Mesendoderm (in vitro differentiated cells): ENCODE measurements around the gene HOXA11.

ENCODE experiments used
- DNase-seq: peaks from one replicate; pipeline ENCODE4 v3.0.0; 2013
- H2AK5ac ChIP-seq: 2 replicates; pipeline ENCODE4 v1.6.1; 2013; ENCODE audit warnings: low read length, inconsistent platforms
- H2BK120ac ChIP-seq: 2 replicates; pipeline ENCODE4 v1.6.1; 2013; ENCODE audit warnings: low read depth, mild to moderate bottlenecking, low read length, moderate library complexity, mixed read lengths
- H2BK15ac ChIP-seq: replicated peaks from 2 replicates; pipeline ENCODE4 v1.6.1; 2013; ENCODE audit warnings: low read depth, mild to moderate bottlenecking, moderate library complexity
- H2BK5ac ChIP-seq: 2 replicates; pipeline ENCODE4 v1.6.1; 2013; ENCODE audit warnings: low read length, inconsistent platforms
- H3K18ac ChIP-seq: 2 replicates; pipeline ENCODE4 v1.6.1; 2013; ENCODE audit warnings: mild to moderate bottlenecking, low read length, mixed read lengths
- H3K23ac ChIP-seq: one replicate; pipeline ENCODE4 v1.6.1; 2013; ENCODE audit warnings: low read length
- H3K27ac ChIP-seq: 2 replicates; pipeline ENCODE4 v1.5.1; 2013; ENCODE audit warnings: low read depth, mild to moderate bottlenecking, inconsistent platforms, low read length, moderate library complexity
- H3K27me3 ChIP-seq: 2 replicates; pipeline ENCODE4 v1.6.1; 2013; ENCODE audit warnings: low read length, control low read depth, mild to moderate bottlenecking, inconsistent platforms; ENCODE audit not compliant: insufficient read depth, poor library complexity
- H3K36me3 ChIP-seq: 2 replicates; pipeline ENCODE4 v1.6.1; 2013; ENCODE audit warnings: low read length, inconsistent platforms; ENCODE audit not compliant: control insufficient read depth, insufficient read depth
- H3K4ac ChIP-seq: one replicate; pipeline ENCODE4 v1.6.1; 2013; ENCODE audit warnings: low read depth, mild to moderate bottlenecking, low read length, moderate library complexity
- H3K4me1 ChIP-seq: 2 replicates; pipeline ENCODE4 v1.6.1; 2013; ENCODE audit warnings: low read depth, low read length, inconsistent platforms; ENCODE audit not compliant: control insufficient read depth
- H3K4me2 ChIP-seq: 2 replicates; pipeline ENCODE4 v1.6.1; 2013; ENCODE audit warnings: low read length
- H3K4me3 ChIP-seq: 2 replicates; pipeline ENCODE4 v1.5.1; 2013; ENCODE audit warnings: mild to moderate bottlenecking, low read length
- H3K56ac ChIP-seq: one replicate; pipeline ENCODE4 v1.6.1; 2013; ENCODE audit warnings: low read length
- H3K79me1 ChIP-seq: 2 replicates; pipeline ENCODE4 v1.6.1; 2013; ENCODE audit warnings: low read length, inconsistent platforms
- H3K79me2 ChIP-seq: 2 replicates; pipeline ENCODE4 v1.6.1; 2013; ENCODE audit warnings: mild to moderate bottlenecking, low read length; ENCODE audit not compliant: control insufficient read depth, insufficient read depth
- H3K9ac ChIP-seq: 2 replicates; pipeline ENCODE4 v1.6.1; 2013; ENCODE audit warnings: low read length, inconsistent platforms
- H4K5ac ChIP-seq: one replicate; pipeline ENCODE4 v1.6.1; 2013; ENCODE audit warnings: low read length
- H4K8ac ChIP-seq: one replicate; pipeline ENCODE4 v1.6.1; 2013; ENCODE audit warnings: low read depth, mild to moderate bottlenecking, control low read depth, low read length, moderate library complexity
- WGBS: extraction: QIAGEN DNeasy Blood & Tissue Kit; methylation state at CpG from one replicate; pipeline ENCODE4 v1.1.7; 2013; ENCODE audit warnings: low lambda C conversion rate, missing lambda C conversion rate; ENCODE audit not compliant: insufficient coverage; ENCODE audit errors: extremely low coverage; 5-methylcytosine and 5-hydroxymethylcytosine counted together

Gene HOXA11

GRCh38 chr7:27137640-27138315, 47.3 kb downstream of the HOXA11 start:
- H3K4me1 ChIP-seq: no peaks in the 10 kb centered on the region
- H2BK5ac ChIP-seq: no peak overlapping the region
- no peak overlapping the region for H3K9ac ChIP-seq
- no peaks in the 10 kb centered on the region for H3K36me3 ChIP-seq
- no peak for DNase-seq
- no peaks in the 10 kb centered on the region for H3K79me2 ChIP-seq
- H3K56ac ChIP-seq: no peak overlapping the region
- H4K8ac ChIP-seq: no peak overlapping the region
- H4K5ac ChIP-seq: no peak overlapping the region
- H3K4me2 ChIP-seq: no peak overlapping the region
- no peak overlapping the region for H3K27ac ChIP-seq
- H3K4me3 ChIP-seq: no peak overlapping the region
- no peak overlapping the region for H3K18ac ChIP-seq
- no peak overlapping the region for H3K4ac ChIP-seq
- no CpG with 5 or more reads among the region's 2 CpGs for WGBS
- no peak overlapping the region for H2BK15ac ChIP-seq
- no peak overlapping the region for H2AK5ac ChIP-seq
- H3K23ac ChIP-seq: no peak overlapping the region
- no peak overlapping the region for H2BK120ac ChIP-seq
- peaks cover 96% of the 10 kb centered on the region for H3K27me3 ChIP-seq
- no peaks in the 10 kb centered on the region for H3K79me1 ChIP-seq

GRCh38 chr7:27134392-27134791, 50.6 kb downstream of the HOXA11 start:
- Histone ChIP-seq H3K56ac (no peak overlapping the region), H3K9ac (no peak overlapping the region), H2BK5ac (no peak overlapping the region), H3K23ac (no peak overlapping the region), H4K8ac (no peak overlapping the region), H3K4ac (no peak overlapping the region), H2BK120ac (no peak overlapping the region), H2BK15ac (no peak overlapping the region), H3K4me1 (no peaks in the 10 kb centered on the region), H3K36me3 (no peaks in the 10 kb centered on the region), H4K5ac (no peak overlapping the region), H3K79me2 (no peaks in the 10 kb centered on the region), H3K18ac (no peak overlapping the region), H3K27me3 (peaks cover 89% of the 10 kb centered on the region), H3K79me1 (no peaks in the 10 kb centered on the region), H3K27ac (no peak overlapping the region), H2AK5ac (no peak overlapping the region), H3K4me3 (no peak overlapping the region), H3K4me2 (no peak overlapping the region)
- no CpG with 5 or more reads among the region's 2 CpGs for WGBS
- no peak for DNase-seq

GRCh38 chr7:27133409-27134231, 51.4 kb downstream of the HOXA11 start:
- Histone ChIP-seq H4K5ac (no peak overlapping the region), H3K23ac (no peak overlapping the region), H3K9ac (no peak overlapping the region), H3K56ac (no peak overlapping the region), H3K79me2 (no peaks in the 10 kb centered on the region), H3K4me1 (no peaks in the 10 kb centered on the region), H3K27ac (no peak overlapping the region), H4K8ac (no peak overlapping the region), H3K79me1 (no peaks in the 10 kb centered on the region), H3K36me3 (no peaks in the 10 kb centered on the region), H3K4me2 (no peak overlapping the region), H3K4ac (no peak overlapping the region), H2BK120ac (no peak overlapping the region), H3K4me3 (no peak overlapping the region), H3K18ac (no peak overlapping the region), H2AK5ac (no peak overlapping the region), H2BK15ac (no peak overlapping the region), H2BK5ac (no peak overlapping the region), H3K27me3 (peaks cover 89% of the 10 kb centered on the region)
- DNase-seq: no peak
- WGBS: no CpG with 5 or more reads among the region's 18 CpGs

GRCh38 chr7:27132978-27133377, 52.1 kb downstream of the HOXA11 start:
- Histone ChIP-seq H3K79me2 (no peaks in the 10 kb centered on the region), H3K79me1 (no peaks in the 10 kb centered on the region), H4K5ac (no peak overlapping the region), H2AK5ac (no peak overlapping the region), H3K23ac (no peak overlapping the region), H3K4me3 (no peak overlapping the region), H3K9ac (no peak overlapping the region), H3K4me2 (no peak overlapping the region), H3K27ac (no peak overlapping the region), H2BK5ac (no peak overlapping the region), H3K36me3 (no peaks in the 10 kb centered on the region), H2BK15ac (no peak overlapping the region), H3K4me1 (no peaks in the 10 kb centered on the region), H3K56ac (no peak overlapping the region), H3K18ac (no peak overlapping the region), H2BK120ac (no peak overlapping the region), H4K8ac (no peak overlapping the region), H3K4ac (no peak overlapping the region), H3K27me3 (peaks cover 88% of the 10 kb centered on the region)
- no peak for DNase-seq
- WGBS: no CpG with 5 or more reads among the region's 6 CpGs

- Histone ChIP-seq H3K36me3 (no peaks in the 10 kb centered on the region), H2AK5ac (no peak overlapping the region), H2BK120ac (no peak overlapping the region), H3K4me1 (no peaks in the 10 kb centered on the region), H3K79me2 (no peaks in the 10 kb centered on the region), H4K8ac (no peak overlapping the region), H3K27ac (no peak overlapping the region), H3K18ac (no peak overlapping the region), H2BK15ac (no peak overlapping the region), H4K5ac (no peak overlapping the region), H3K23ac (no peak overlapping the region), H3K4me3 (no peak overlapping the region), H3K27me3 (peaks cover 88% of the 10 kb centered on the region), H3K79me1 (no peaks in the 10 kb centered on the region), H3K4ac (no peak overlapping the region), H3K4me2 (no peak overlapping the region), H3K9ac (no peak overlapping the region), H2BK5ac (no peak overlapping the region), H3K56ac (no peak overlapping the region)
- no peak for DNase-seq
- WGBS: no CpG with 5 or more reads among the region's 2 CpGs
Measured at GRCh38 chr7:27132214-27132613, 52.8 kb downstream of the HOXA11 start.
